G401.6 (cell line): ENCODE measurements around the gene IL2RA.
"Not testable (repeated sequence)": the region's sequence is repeated elsewhere in the genome, so short reads cannot be mapped to it uniquely, and the experiment has no call there.

ENCODE experiments used
- FAIRE-seq: peaks from 2 replicates; lab custom pipeline; 2012; peaks lifted over from hg19 to GRCh38; lab: Jason Lieb, UNC

Gene IL2RA

DNA sequence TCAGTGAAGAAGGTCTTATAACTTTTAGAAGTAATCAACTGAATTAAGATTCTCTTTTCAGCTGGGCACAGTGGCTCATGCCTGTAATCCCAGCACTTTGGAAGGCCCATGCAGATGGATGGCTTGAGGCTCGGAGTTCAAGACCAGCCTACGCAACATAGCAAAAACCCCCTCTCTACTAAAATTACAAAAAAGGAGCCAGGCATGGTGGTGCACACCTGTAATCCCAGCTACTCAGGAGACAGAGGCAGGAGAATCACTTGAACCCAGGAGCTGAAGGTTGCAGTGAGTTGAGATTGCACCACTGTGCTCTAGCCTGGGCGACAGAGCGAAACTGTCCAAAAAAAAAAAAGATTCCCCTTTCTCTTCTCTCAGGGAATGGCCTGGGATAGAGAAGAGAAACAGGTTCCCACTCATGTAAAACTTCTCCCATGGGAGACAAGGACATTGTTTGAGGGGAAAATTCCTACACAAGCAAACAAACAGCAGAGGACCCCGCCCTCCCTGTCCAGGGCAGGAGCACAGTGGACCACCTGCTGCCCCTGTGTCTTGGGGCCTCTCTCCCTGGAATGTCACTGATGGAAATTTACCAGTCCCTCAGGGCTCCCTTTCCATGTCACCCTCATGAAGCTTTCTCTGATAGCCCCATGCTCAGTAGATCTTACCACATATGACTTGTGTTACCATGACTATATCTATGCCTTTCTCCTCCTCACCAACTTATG lies 5.6 kb downstream of the IL2RA start:
- no peak for FAIRE-seq

DNA sequence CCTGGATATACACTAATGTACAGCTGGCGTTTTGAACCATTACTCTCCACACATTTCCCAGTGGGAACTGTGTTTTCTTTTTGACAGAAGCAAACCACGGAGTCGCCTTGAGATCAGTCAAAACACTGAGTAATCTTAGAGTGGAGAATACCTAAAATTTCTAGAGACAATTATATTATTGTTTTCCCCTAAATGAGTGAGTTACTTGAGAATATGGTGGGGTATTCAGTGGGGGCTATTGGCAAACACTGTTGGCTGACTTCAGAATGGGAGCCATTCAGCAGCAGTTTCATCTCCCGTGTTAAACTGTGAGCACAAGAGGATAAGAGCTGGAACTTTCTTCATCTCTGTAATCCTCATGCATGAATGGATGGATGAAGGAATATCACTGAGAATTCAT lies 6.2 kb downstream of the IL2RA start:
- no peak for FAIRE-seq

DNA sequence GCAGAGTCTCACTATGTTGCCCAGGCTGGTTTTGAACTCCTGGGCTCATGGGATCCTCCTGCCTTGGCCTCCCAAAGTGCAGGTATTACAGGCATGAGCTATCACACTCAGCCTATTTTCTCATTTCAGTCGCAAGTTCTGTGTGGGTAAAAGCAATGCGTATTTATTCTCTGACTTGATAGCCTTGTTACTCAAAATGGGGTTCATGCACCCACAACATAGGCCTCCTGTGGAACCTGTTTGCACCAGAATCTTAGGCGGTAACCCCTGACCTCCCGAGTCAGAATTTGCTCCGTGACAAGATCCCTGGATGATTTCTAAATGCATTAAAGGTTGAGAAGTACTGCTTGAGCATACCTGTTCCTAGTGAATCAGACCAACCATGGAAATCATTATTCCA lies 7.3 kb downstream of the IL2RA start:
- no peak for FAIRE-seq

DNA sequence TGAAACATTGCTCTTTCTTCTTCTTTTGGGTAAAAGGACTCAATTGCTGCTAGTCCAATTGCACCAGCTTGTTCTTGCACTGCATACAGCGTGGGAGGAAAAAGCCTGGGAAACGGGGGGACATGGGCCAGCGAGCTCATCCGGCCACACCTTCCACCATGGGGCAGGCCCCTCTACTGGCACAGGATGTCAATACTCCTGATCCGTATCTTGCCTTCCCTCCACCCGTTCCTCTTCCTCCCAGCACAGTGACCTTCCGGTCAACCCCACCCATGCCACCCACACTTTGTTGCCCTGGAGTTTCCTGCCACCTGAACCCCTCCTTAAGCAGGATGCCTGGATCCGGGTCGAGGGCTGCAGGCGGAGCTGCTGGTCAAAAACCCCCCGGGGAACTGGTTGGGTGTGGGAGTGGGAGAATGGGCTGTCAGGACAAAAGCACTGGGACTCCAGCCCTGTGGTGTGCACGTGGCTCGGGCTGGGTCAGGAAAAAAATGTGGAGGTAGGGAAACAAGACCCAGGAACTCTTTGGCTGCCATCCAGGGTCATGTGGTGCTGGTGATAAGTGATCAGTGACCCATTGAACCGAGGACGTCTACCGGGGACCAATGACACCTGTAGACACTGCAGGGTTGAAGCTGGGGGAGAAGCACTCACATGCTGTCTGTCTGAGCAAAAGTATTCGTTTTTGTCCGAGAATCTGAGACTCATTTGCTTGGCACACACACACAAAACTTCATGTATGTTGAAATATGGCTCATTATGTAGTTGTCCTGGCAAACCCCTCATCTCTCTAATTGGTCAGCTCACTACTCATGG lies 8.1 kb downstream of the IL2RA start:
- FAIRE-seq: no peak

DNA sequence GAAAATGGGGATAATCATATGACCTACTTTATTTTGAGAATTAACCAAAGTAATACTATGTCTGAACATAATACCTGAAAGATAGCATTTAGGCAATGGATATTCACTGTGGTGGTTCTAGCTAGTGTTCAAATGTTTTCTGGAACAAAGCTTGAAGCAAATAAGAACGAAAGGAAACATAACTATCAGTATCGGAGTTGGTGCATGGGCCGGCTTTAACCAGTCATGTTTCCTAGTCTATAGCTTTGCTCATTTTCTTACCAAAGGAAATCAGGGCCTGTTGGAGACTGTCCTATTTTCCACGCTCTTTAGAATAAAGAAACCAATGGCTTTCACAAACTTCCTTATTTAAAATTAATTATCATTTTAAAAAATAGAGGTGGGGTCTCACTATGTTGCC lies 8.9 kb downstream of the IL2RA start:
- no peak for FAIRE-seq

DNA sequence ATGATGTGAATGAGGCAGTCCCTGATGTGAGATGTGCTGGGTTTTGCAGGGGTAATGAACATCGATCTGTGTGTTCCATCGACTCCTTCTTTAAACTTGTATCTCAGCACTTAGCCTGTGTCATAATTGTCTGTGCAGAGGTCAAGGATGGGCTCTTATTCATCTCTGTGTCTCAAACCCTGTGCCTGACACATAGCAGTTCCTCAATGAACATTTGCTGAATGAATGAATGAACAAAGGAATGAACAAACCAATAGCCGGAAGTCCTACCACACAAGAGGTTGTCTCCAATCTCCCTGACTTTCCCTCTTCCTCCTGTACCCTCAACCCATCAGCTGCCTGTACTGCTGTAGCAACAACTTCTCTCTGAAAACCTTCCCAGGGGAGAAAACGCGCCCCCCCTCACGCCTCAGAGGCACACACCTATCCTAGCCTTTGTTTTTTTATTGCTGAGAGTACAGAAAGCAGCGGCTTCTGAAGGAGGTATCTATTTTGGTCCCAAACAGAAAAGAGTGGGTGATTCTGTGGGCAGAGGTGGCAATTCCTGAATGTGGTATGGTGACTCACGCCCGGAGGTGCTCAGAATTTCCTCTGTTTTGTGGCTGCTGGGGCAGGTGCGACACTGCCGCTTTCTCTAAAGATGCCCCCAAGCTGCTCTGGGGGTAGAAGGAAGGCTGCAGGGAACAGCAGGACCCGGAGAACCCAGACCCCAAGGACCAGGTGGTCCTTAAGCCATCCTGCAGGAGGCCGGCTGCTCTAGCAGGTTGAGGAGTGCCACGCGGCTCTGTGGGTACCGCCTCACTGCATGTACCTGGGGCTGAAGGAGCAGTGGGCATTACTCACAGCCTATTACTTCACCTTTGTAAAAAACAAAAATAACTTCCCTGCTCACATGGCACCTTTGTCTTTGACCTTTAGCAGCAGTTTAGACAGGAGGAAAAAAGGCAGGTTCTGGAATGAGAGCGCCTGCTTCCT lies 9.6 kb downstream of the IL2RA start:
- no peak for FAIRE-seq

DNA sequence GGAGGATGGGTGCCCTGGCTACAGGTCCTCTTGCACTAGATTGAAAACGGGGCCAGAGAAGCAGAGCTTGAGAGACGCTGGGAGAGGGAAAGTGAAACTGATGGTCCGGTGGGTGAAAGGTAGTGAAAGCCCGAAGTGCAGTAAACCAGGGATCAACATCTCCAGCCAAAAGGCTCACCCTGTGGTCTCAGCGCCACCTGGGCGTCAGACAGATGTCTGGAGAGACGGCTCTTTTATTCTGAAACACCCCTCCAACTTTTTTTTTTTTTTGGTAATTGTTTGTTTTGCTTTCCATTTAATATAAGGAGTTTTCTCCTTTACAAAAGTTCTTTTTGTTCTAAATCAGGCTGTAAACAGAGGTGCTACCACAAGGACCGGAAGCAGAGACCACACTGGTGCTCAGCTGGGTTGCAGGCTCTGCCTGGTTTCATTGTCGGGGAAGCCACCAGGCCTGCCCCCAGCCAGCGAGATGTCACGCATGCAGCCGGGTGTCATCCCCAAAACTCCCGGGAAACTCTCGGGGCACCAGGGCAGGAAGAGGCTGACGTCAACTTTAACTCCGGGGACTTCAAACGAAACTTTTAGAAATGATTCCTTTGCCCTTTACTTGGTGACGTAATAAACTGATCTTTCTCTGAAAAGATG lies 11.2 kb downstream of the IL2RA start:
- no peak for FAIRE-seq

DNA sequence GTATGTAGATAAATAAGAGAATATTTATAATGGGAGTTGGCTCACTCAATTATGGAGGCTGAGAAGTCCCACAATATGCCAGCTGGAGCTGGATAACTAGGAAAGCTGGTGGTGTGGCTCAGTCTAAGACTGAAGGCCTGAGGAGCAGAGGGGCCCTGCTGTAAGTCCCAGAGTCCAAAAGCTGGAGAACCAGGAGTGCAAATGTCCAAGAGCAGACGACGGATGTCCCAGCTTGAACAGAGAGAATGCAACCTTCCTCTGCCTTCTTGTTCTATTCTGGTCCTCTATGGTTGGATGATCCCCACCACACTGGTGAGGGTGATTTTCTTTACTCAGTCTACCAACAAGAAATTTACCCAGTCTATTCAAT lies 13.2 kb downstream of the IL2RA start:
- FAIRE-seq: no peak

DNA sequence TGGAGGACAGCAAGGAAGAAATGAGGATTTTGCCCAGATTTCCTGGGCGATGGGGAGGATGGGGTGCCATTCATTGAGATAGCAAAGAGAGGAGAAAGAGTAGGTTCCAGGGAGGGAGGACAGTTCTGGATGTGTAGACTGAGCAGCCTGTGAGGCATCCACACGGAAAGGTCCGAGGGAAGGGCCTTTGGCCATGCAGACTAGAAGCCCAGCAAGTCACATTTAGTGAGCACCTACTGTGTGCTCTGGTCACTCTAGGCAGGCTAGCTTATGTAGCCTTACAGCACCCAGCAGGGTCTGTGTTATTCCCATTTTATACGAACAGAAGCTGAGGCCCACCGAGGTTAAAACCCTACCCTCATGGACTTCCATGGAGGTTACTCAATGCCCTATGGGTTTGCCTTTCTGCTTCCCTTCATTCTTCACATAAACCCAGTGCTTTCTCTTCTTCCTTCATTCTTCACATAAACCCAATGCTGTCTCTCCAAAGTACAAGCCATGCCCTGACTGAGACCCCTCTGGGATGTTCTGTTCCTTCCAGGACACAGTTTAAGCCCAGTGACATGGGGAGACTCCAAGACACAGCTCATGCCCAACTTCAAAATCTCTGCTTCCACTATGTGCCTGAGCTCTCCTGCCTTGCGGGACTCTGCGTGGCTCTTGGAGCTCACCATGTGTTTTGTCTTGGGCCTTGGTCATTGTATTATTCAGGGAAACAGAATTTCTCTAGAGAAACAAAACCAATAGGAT lies 13.7 kb downstream of the IL2RA start:
- no peak for FAIRE-seq

DNA sequence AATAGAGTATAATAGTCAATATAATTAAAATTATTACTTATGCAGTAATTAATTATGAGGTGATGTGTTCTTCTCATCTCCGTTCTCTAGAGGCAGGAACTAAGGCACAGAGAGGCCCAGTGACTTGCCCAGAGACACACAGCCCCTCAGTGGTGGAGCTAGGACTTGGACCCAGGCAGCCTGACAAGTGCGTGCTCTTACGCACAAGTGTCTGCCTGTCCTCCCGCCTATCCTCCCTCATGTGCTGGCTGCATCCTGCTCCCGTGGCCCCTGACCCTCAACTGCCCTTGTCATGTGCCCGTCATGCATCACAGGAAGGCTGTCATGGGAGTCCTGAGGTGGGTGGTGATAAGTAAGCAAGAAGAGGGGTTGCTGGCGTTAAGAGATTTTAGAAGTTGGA lies 14.3 kb downstream of the IL2RA start:
- no peak for FAIRE-seq

DNA sequence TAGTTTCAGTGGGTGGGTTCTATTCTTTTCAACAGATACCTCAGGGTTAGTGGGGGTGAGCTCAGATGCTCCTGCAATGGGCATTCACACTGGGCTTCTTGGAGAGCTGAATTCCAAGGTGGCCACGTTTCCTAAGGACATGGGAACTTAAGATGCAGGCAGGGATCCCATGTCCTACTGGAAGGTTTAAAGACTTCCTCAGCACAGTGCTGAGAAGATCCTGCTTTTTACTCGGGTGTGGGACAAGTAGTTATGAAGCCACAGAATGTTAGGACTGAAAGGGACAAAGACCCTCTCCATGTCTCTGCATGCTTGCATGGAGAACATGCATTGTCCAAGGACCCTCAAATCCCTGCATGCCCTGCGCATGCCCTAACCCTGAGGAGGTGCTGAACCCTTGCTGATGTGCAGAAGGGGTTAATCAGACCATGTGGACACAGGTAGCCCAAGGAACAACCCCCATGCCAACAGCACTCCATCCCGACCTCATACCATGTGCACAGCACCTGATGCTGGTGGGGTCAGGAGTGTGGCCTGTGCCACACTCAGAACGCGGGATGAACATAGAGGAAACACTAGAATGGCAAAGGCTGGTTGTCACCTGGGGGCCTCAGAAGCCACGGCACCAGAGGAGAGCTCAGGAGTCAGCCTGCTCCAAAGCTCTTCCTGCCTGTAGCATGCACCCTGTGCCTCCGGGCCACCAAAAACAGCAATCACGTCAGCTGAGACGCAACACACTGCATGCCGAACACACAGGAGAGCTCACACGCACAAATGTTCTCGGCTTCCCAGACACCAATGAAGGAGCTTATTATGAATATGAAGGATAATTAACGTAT lies 15.2 kb downstream of the IL2RA start:
- FAIRE-seq: no peak

DNA sequence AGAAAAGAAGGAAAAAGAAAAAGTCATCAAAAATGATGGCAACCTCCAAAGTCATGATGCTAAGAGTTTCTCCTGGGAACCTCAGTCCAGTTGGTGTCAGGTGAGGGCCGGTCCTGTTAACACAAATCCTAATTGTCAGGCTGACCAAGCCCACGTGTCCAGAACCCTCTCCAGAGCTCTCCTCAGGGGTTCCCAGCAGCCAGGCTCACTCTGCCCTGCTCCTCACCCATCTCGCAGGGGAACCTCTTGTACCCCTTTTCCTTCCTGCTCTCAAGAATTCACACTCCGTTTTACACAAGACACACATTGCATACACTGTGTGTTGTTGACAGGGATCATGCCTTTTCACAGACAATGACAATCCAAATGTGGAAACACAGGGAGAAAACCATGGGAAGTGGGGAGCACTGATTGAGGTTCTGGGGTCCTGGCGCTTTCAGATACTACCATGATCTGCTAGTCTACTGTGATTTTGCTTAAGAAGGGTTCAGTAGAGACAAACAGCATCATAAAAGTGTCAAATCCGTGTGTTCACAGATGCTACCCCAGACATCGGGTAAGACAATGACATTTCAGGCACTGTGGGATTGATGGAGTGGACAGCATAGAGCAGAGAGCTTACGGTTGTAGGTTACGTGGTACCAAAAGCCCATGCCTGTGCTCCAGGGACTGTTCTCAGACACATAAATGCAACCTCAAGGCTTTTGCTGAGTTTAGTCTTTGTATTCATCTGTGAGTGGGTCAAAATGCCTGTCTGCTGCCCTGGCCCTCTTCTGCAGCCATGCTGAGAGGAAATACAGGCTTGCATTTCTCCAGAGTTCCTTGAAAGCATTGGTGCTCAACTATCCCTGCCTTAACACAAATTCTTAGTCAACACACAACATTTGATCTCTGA lies 16.0 kb downstream of the IL2RA start:
- FAIRE-seq: no peak

DNA sequence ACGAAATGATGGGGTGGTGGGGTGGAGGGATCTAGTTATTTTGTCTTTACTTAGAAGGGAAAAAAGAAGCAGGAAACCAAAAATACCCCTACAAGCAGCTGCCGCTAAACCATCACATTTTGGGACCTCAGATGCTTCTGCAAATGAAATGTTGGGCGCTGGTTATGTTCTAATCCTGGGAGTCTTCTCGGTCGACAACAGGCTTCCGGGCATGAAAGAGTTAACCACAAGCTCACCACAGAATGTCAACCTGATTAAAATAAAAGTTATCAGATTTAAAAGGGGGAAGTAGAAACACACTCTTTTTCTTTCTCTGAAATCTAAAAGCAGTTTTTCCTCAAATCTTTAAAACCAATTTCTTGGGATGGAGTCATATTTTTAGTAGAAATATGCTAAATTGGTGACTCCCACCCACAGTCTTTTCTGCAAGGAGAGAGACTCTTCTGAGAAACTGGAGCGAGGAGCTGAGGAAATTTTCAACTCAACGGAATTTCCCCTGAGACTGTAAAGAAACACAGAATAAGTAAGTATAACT lies 16.8 kb downstream of the IL2RA start:
- no peak for FAIRE-seq

DNA sequence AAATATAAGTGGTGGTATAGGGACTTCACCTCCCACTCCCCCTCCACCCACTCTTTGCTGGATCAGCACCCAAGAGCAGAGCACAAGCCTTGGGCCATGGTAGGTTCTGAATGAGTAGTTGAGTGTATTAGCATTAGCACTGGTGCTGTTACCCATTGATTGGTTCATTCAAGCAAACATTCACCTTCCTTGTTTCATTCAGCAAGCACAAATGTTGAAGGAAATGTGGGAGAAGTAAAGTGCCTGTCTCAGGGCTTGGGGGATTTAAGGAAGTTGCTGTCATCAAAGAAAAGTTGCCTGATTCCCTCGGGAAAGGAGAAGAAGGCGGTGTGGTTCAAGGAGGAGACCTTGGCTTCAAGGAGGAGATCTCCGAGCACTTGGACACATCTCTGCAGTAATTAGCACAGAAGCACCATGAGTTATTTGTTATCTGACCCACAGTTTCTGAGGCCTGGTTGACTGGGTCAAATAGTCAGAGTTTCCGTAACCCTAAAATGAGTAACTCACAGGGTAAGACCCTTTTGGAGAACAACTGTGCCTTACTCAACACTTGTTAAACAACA lies 17.3 kb downstream of the IL2RA start:
- FAIRE-seq: no peak

DNA sequence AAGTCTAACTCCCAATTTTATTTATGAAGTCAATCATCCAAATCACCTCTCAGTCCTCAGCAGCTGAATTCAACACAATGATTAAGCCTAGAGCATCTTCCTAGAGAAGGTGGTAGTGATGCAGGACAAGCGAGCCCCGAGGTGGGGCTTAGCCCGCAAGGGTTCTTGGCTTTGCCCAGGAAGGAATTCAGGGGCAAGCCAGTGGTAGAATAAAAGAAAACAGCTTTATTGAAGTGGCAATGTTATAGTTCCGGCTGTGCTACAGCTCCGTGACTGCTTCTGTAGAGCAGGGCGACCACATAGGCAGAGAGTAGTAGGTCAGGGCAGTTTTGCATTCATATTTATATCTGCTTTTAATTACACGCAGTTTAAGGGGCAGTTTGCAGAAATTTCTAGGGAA lies 18.1 kb downstream of the IL2RA start:
- FAIRE-seq: no peak

DNA sequence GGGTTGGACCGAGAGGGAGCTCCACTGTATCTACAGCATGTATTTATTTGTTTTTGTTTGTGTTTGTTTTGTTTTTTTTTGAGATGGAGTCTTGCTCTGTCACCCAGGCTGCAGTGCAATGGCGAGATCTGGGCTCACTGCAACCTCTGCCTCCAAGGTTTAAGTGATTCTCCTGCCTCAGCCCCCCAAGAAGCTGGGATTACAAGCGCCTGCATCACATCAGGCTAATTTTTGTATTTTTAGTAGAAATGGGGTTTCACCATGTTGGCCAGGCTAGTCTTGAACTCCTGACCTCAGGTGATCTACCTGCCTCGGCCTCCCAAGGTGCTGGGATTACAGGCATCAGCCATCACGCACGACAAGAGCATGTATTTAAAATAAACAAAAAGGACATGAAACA lies 18.8 kb downstream of the IL2RA start:
- FAIRE-seq: not testable (repeated sequence)

DNA sequence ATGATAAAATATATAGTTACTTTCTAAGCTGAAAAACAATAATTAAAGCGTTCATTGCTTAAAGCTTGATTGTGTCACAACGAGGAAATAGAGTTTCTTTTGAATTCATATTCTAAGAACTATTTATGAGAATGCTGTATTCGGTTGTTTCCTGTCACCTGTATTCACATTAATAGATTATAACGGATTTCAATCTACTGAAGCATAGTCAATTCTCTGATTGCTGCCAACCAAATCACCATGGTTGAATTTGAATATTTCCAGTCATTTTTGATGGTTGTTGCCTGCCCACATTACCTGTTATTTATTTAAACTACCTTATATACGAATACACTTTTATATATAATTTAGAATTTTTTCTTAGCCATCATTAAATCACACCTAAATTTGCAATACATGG lies 22.0 kb downstream of the IL2RA start:
- no peak for FAIRE-seq

DNA sequence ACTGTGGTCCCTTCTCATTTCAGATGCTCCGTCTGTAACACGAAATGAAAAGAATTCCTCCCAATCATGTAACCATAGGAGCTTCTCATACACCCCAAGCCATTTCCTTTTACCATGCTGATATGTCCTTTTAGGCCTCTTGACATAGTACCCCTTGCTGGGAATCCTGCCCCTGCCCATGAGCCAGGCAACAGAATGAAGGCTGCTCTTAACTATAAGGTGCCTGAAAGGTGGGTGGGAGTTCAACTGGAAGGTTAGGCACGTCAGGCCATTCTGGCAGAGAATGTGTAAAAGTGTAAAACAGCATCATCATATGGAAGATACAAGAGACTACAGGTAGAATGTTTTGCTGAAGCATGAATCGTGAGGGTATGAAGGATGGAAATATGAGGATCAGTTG lies 22.5 kb downstream of the IL2RA start:
- no peak for FAIRE-seq

DNA sequence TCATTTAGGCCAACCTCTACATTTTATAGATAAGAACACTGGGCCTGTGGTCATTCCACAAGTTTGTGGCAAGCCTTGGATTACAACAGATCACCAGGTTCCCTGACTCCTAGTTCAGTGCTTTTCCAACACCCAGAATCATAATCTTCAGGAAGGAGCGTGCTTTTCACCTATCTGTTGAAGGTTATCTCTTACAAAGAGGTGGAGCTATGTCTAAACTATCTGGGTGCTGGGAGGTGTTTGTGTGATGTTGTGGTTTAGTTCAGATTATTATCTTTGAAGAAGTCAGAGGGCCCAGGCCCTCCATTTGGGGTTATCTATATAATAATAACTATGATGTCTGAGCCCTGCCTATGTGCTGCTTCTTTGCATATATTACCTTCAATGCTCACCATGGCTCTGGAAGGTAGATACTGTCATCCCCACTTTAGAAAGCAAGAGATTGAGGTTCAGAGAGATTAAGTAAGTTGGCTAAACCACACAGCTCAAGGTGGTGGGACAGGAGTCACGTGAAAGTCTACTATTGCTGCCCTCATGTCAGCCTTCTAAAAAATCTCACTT lies 24.0 kb downstream of the IL2RA start:
- no peak for FAIRE-seq
